Transverse colon (tissue), 4 donors: Measurements from ENCODE around the gene MRPL14. TPM values are rescaled to one million over a fixed set of nuclear protein-coding genes. Genes with fewer than 3 reads are reported as not detected.
"Not testable (repeated sequence)": the region's sequence is repeated elsewhere in the genome, so short reads cannot be mapped to it uniquely, and the experiment has no call there.

Experiments used
- DNase-seq: peaks from one replicate; pipeline ENCODE4 v3.0.0-alpha.2; 2019
- H3K27ac ChIP-seq, 4 donors: fragments of 200-600 bp; sonication (generic); 2 replicates each; pipeline ENCODE4 v1.5.1; 2016 to 2018; ENCODE audit warnings: inconsistent platforms in 4 of 4
- H3K27me3 ChIP-seq: fragments of 200-600 bp; sonication (generic); 2 replicates; pipeline ENCODE4 v1.5.1; 2017; ENCODE audit warnings: inconsistent platforms
- H3K36me3 ChIP-seq, 4 donors: fragments of 200-600 bp; sonication (generic); 2 replicates each; pipeline ENCODE4 v1.5.1; 2017 to 2019; ENCODE audit warnings: inconsistent platforms in 4 of 4
- H3K4me1 ChIP-seq, 4 donors: fragments of 200-600 bp; sonication (generic); 2 replicates each; pipeline ENCODE4 v1.5.1; 2017 to 2020; ENCODE audit warnings: inconsistent platforms in 4 of 4
- H3K4me3 ChIP-seq, 4 donors: fragments of 200-600 bp; sonication (generic); 1 replicate in 1 of 4; 2 replicates in 3 of 4; pipeline versions ENCODE4 v1.5.1 to v1.6.1; 2017 to 2019; ENCODE audit warnings: inconsistent platforms in 4 of 4
- H3K9me3 ChIP-seq, 2 donors: fragments of 200-600 bp; sonication (generic); 2 replicates each; pipeline ENCODE4 v1.5.1; 2017 to 2019; ENCODE audit warnings: inconsistent platforms in 2 of 2
- CTCF ChIP-seq, 5 experiments: fragments of 200-600 bp in 3 of 5; fragments of 450-650 bp in 2 of 5; sonication (generic) in 3 of 5; IDR thresholded peaks; 1 replicate in 2 of 5; 2 replicates in 3 of 5; pipeline ENCODE4 v1.5.1; 2016 to 2017; ENCODE audit warnings: antibody characterized with exemption in 5 of 5, inconsistent platforms in 3 of 5, mild to moderate bottlenecking in 2 of 5, moderate library complexity in 1 of 5
- EP300 ChIP-seq: sonication (generic); formaldehyde crosslinking; IDR thresholded peaks from one replicate; pipeline ENCODE4 v1.6.1; 2017; ENCODE audit warnings: antibody characterized with exemption, low read depth
- POLR2A ChIP-seq: fragments of 450-650 bp; IDR thresholded peaks from one replicate; pipeline ENCODE4 v1.6.1; 2016; ENCODE audit warnings: antibody characterized with exemption, mild to moderate bottlenecking, moderate library complexity
- POLR2AphosphoS5 ChIP-seq, 3 donors: sonication (generic); formaldehyde crosslinking; IDR thresholded peaks; one replicate each; pipeline ENCODE4 v1.6.1; 2016; ENCODE audit warnings: antibody characterized with exemption in 3 of 3
- WGBS, 2 donors: methylation state at CpG; one replicate each; pipeline ENCODE4 v1.1.5; 2018; ENCODE audit warnings: low coverage in 1 of 2; 5-methylcytosine and 5-hydroxymethylcytosine counted together
- in situ Hi-C, 4 donors: fragments of 200-750 bp; cut with MboI; loops; one replicate each; pipeline versions ENCODE4 v1.15.0 to v1.15.1; 2017; ENCODE audit warnings: low sequenced_read_pairs in 3 of 4, low pct_ligation_motif_present in 1 of 4, low pct_unique_long_range_greater_than_20kb in 1 of 4
- intact Hi-C: fragments of 100-400 bp; cut with DNase I; formaldehyde crosslinking; loops from one replicate; pipeline ENCODE4 v1.15.1; 2023; ENCODE audit warnings: low total_unique reads
- total RNA-seq, 4 donors: library from RNA; depleted of rRNA; stranded (reverse); fragments of >200 nt; gene quantifications; one replicate each; pipeline ENCODE4 v1.1.0, GENCODE V29; 2016

Gene MRPL14
- total RNA-seq, 4 donors from 2014 or later = 15.5 to 54.6 (median 45.9) TPM

GRCh38 chr6:44145839-44146238, 18.6 kb upstream of the MRPL14 start:
- no peaks in the 10 kb centered on the region for H3K9me3 ChIP-seq
- no peaks in the 10 kb centered on the region for H3K27me3 ChIP-seq
- no peak overlapping the region for H3K4me3 ChIP-seq
- H3K4me1 ChIP-seq = no peaks in the 10 kb centered on the region
- TF ChIP-seq CTCF (IDR thresholded peaks at IDR 0.05) (no peak), EP300 (no peak), POLR2A (no peak), POLR2AphosphoS5 (IDR thresholded peaks at IDR 0.05) (no peak)
- H3K36me3 ChIP-seq = peaks cover 0 to 19% (median 8%) of the 10 kb centered on the region in 4 donors
- intact Hi-C loops = no loop called here
- in situ Hi-C loops = no loop called here
- H3K27ac ChIP-seq = no peak overlapping the region
- DNase-seq = no peak

- intact Hi-C loops, DNase-seq, H3K27ac ChIP-seq, in situ Hi-C loops, H3K4me1 ChIP-seq, H3K4me3 ChIP-seq, H3K27me3 ChIP-seq, H3K9me3 ChIP-seq: not testable (repeated sequence)
- peaks cover 0 to 26% (median 13%) of the 10 kb centered on the region in 4 donors for H3K36me3 ChIP-seq
- WGBS, 2 donors = 78 to 87% methylated on average over 3 of the region's 3 CpGs
Measured at GRCh38 chr6:44144536-44144935, 17.3 kb upstream of the MRPL14 start.

GRCh38 chr6:44143731-44144130, 16.5 kb upstream of the MRPL14 start:
- H3K27me3 ChIP-seq = no peaks in the 10 kb centered on the region
- intact Hi-C loops (no loop called here), in situ Hi-C loops (no loop called here)
- no peak for TF ChIP-seq POLR2AphosphoS5 (IDR thresholded peaks at IDR 0.05)
- no peak for TF ChIP-seq EP300
- no peak for TF ChIP-seq CTCF (IDR thresholded peaks at IDR 0.05)
- no peak for TF ChIP-seq POLR2A
- no peak overlapping the region for H3K4me3 ChIP-seq
- no peaks in the 10 kb centered on the region for H3K9me3 ChIP-seq
- peaks cover 0 to 28% (median 10%) of the 10 kb centered on the region in 4 donors for H3K36me3 ChIP-seq
- 89% methylated on average over 1 of the region's 1 CpG; no CpG with 5 or more reads in 1 of the 2 donors for WGBS, 2 donors
- H3K27ac ChIP-seq = no peak overlapping the region
- no peak for DNase-seq
- H3K4me1 ChIP-seq = no peaks in the 10 kb centered on the region

- TF ChIP-seq POLR2A = no peak
- no peak for TF ChIP-seq EP300
- no peak for TF ChIP-seq CTCF (IDR thresholded peaks at IDR 0.05)
- TF ChIP-seq POLR2AphosphoS5 (IDR thresholded peaks at IDR 0.05) = no peak
- Histone ChIP-seq H3K36me3 (peaks cover 0 to 22% (median 9%) of the 10 kb centered on the region in 4 donors), H3K4me1 (no peaks in the 10 kb centered on the region), H3K9me3 (no peaks in the 10 kb centered on the region), H3K4me3 (no peak overlapping the region), H3K27me3 (no peaks in the 10 kb centered on the region), H3K27ac (no peak overlapping the region)
- 100% methylated on average over 1 of the region's 1 CpG for WGBS, 2 donors
- intact Hi-C loops = no loop called here
- DNase-seq = no peak
- in situ Hi-C loops = no loop called here
Measured at GRCh38 chr6:44142835-44143234, 15.6 kb upstream of the MRPL14 start.

GRCh38 chr6:44139351-44139743, 12.1 kb upstream of the MRPL14 start:
- H3K36me3 ChIP-seq = peaks cover 0 to 22% (median 11%) of the 10 kb centered on the region in 4 donors
- no peak overlapping the region for H3K27ac ChIP-seq
- in situ Hi-C loops (no loop called here), intact Hi-C loops (no loop called here)
- no peaks in the 10 kb centered on the region for H3K9me3 ChIP-seq
- no peak overlapping the region for H3K4me3 ChIP-seq
- TF ChIP-seq POLR2A (no peak), POLR2AphosphoS5 (IDR thresholded peaks at IDR 0.05) (no peak), EP300 (no peak), CTCF (IDR thresholded peaks at IDR 0.05) (no peak)
- DNase-seq = no peak
- WGBS, 2 donors = 90% methylated on average over 8 of the region's 10 CpGs; no CpG with 5 or more reads in 1 of the 2 donors
- H3K27me3 ChIP-seq = no peaks in the 10 kb centered on the region
- no peaks in the 10 kb centered on the region for H3K4me1 ChIP-seq
